HG03521 (cell line): Measurements from ENCODE around the gene CTSE.
A peak's percentile ranks its signal among the peaks of the same experiment; 100 is the strongest.

Experiments used
- ATAC-seq: cut with Tn5 transposase; IDR thresholded peaks from one replicate; pipeline ENCODE4 v1.9.1; 2021; ENCODE audit warnings: mild to moderate bottlenecking, moderate library complexity; ENCODE audit not compliant: unreplicated experiment

The CTSE gene

DNA sequence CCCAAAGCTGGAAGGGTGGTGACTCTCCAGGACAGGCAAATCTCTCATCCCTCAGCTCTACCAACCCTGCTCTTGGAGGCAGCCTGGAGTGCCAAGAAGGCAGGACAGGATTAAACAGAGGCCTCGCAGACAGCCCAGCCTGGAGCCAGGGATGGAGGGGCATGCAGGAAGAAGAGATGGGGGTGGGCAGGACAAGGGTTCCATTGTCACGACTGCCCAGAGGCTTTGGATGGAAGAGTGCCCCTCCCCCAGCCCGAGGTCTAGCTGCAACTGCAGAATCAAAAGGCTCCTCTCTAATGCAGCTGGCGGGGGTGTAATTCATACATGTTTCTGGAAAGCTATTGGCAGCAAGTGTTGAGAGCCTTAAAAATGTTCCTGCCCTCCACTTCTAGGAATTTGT is 29.3 kb downstream of the CTSE start:
- ATAC-seq: no peak

DNA sequence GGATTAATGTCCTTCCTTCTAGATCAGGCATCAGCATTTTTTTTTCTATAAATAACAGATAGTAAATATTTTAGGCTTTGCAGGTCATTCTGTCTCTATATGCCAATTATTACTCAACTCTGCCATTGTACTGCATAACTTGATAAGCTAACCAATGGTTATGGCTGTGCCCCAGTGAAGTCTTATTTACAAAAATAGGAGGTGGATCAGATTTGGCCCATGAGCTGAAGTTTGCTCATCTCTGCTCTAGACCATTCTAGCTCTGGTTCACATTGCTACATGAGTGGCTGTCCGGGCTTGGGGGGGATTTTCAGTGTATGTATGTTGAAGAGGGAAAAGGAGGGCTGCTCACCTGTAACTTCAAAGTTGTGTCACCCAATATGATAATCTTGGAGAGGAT is 30.6 kb downstream of the CTSE start:
- ATAC-seq: no peak

DNA sequence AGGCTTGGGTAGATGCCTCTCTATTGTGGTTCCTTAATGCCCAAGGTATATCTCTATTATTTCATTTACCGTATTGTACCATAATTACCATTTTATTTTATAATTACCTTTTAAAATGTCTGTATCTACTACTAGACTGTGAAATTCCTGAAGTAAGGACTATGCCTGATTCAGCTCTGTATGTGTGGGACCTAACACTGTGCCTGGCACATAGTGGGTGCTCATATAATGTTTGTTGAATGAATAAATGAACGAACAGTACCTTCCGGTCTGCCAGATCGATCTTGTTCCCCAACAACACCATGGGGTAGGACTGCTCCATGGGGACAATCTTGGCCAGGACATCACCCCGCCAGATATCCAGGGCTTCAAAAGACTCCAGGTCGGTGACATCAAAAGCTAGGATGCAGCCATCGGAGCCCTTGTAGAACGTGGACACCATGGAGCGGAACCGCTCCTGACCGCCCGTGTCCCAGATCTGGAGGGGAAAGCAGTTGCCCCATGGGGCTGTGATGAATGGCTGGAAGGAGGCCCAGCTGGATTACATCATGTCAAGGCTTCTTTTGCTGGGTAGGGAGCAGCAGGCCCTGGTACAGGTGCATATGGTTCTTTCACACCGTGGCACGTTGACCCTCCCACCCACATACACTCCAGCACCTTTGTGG is 31.3 kb downstream of the CTSE start:
- ATAC-seq: no peak

DNA sequence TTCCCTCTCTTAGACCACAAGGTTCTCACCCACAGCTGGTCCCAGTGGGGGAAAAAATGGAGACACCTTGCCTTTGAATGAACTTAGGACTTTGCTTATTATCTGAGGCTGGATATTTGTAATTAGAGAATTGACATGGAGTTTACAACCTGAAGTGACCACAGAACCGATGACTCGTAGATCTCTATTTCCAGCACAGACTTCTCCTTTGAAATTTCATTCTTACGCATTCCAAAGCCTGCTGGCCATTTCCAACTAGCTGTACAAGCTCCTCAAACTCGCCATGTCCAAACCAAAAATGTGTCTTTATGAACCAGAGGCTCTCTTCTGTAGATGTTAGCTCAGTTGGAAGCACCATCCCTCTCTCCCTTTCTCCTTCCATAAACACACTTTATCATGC is 32.5 kb downstream of the CTSE start:
- ATAC-seq: no peak

DNA sequence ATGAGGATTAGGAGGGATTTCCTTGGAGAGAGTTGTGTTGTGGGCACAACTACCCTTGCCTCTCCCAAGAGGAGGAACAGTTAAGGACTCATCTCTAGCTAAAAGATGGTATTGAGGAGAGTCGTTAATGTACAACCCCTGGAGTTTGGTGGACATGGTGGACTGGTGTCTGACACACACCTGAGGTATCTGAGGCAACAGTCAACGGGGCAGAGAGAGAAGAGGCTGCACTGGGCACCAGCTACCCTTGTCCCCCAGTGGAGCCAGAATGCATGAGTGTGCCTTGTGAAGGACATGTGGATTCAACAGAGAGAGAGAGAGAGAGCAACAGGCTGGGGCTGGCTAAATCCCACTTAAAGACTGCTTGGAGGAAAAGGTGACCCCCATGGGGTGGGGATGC is 33.5 kb downstream of the CTSE start:
- ATAC-seq: no peak

DNA sequence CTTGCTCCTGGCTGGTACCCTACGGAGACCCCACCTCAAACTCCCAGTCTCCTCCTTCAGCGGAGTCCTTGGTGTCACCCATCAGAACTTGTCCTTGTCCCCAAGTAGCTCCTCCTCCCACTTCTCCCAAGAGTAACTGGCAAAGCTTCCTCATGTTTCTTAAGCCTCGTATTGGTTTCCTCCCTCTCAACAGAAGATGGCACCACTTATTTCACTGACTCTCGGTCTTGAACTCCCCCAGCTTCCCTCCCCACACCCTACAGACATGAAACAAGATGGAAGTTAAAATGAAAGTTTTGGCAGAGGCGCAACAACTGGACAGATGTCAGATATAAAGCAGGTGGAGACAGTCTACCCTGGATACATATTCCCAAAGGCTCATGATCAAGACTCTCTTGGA is 33.9 kb downstream of the CTSE start:
- no peak for ATAC-seq

DNA sequence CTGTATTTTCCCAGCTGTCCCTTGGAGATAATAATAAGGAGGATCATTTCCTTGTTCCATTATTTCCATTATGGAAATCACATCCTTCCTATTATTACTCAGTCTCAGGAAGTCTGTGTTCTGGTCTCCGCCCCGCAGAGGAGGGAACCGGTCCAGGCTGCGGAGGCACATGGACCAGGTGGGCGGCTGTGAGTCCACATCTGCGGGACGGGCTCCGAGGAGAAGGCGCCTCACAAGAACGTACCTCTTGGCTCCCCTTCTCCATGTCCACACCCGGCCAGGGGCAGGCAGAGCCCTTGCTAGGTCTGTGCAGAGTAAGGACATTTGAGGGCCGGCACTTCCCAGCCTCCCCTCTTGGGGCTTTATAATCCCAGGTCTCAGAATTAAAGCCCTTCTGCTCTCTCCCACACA is 35.1 kb downstream of the CTSE start:
- ATAC-seq: no peak

DNA sequence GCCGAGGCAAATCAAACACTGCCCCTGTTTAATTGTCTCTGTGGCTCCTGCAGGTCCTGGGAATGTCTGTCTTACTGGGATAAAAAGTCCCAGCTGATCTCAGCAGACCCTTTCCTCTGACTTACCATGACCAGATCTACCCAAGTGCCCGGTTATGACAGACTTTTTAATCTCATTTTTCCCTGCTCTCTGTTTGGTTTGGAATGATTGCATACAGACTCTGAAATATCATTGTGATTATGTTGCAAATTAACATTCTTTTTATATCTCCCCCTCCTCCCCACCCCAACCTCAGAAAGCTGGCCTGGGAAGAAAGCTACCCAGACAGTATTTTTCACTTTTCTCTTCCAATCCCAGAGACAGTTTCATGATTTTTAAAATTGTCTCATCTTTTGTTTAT is 36.8 kb downstream of the CTSE start:
- no peak for ATAC-seq

DNA sequence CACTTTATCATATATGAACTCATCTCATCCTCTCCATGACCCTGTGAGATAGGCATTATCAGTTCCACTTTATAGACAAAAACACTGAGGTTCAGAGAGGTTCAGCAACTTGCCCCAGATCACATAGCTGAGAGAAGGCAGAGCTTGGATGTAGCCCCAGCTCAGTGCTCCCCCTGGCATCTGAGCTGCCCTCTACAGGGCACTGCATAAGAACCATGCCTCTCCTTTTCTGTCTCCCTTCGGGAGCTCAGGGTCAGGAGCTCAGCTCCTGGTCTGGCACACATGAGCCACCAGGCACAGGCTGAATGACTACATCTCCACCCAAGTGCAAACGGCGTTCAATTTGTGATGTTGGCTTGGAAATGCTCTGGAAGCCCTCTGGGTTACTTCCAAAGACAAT is 37.4 kb downstream of the CTSE start:
- ATAC-seq: no peak

DNA sequence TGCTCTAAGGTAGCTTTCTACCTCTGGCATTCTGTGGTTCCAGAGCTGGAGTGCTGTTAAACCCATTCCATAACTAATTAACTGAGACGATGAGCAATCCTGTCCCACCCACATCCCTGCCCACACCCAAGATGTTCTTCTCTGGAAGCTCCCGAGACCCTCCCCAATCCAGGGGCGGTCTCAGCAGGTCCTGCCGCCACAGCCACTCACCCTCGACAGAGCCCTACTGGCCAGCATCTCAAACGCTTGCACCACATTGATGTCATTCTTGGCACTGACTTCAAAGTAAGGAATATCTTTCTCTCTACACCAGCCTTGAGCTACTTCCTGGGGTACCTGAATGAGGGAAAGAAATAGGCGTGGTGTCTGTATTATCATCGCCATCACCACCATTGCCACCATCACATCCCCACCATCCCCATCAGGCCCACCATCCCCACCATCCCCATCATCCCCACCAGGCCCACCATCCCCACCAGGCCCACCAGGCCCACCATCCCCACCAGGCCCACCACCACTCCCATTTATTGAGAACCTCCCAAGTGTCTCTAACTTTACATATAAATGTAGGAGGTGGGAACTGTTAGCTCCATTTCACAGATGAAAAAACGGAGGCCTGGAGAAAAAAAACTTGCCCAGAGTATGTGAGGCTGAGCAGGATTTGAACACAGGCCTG is 38.2 kb downstream of the CTSE start:
- ATAC-seq: no peak

DNA sequence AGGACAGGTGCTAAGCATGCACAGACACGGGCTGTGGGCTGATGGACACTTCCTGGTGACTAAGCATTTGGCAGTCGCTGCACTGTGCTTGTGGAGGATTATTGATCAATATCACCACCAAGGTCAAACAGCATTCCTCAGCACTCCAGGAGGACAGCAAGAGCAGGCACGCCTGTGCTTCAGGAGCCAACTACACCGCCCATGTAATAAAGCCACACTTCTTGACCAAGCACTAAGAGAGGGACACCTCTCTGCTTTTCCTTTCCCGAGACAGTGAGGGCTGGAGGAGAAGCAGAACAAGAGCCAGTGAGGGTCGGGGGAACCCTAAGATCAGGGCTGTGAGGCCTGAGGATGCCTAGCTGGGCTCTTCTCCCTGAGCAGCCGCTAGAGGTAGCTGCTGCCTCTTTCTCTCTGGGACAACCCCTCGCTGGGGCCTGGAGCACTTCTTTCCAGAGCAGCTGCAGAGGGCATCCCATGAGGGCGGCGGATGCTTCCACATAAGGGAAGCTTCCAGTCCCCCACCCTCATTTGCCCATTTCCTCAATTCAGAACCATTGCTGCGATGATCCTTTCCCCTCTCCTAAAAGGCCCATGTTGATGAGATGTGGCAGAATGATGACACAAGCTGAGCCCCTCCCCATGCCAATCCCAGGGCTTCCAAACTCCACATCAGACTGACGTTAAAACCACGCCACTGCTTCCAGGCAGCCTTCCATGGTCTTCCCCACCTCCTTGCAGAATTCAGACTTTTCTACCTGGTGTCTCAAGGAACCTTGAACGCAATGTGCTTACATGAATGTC is 39.6 kb downstream of the CTSE start:
- ATAC-seq: no peak

DNA sequence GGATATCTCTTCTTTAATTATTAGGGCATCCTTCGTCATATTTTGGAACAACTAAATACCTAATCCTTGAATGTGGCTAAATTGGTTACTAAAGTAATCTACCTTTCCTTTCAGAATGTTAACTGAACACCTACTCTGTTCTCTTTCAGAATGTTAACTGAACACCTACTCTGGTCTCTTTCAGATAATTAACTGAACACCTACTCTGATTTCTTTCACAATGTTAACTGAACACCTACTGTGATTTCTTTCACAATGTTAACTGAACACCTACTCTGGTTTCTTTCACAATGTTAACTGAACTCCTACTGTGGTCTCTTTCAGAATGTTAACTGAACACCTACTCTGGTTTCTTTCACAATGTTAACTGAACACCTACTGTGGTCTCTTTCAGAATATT is 42.4 kb downstream of the CTSE start:
- ATAC-seq: no peak

DNA sequence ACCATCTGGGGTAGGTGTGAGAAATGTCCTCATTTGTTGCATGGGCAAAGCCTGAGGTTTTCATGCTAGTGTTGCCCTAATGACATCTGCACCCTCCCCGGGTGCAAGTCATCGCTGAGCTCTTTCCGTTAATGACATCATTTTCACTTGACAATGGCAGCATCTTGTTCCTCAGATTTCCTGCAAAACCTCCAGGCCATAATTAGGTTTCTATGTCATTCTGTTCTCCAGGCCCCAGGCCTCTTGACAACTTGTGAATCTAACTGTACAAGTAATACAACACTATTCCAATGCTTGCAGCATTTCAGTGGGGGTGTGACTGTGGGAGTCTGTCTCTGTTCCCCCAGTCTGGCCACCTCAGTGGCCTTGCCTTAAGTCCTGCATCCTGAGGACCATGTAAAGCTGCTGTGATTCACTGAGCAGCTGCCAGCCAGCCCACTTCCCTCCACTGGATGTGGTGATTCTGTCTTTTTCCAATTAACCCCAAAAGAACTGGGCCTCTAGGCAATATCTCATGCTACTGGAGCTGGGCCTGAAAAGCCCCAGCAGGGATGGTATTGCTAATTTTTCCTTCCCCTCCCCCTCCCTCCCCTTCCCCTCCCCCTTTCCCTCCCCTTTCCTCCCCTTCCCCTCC is 43.3 kb downstream of the CTSE start:
- ATAC-seq: no peak

DNA sequence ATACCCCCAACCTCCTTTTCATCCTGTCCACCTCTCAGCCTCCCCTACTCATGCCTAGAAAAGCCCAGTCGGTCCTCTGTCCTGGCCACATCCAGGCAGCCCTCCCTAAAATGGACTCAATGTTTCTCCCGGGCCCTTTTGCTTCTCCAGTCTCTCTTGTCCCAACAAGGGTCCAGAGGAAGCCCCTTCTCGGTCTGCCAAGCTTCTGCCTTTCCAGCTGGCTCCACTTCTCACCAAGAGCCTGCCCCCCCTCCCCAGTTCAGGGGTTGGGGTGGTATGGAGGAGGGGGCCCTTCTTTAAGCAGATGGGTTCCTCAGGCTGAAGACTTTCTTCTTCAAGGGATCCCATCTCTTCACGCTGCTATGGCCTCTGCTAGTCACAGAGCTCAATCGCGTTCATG is 44.4 kb downstream of the CTSE start:
- no peak for ATAC-seq

DNA sequence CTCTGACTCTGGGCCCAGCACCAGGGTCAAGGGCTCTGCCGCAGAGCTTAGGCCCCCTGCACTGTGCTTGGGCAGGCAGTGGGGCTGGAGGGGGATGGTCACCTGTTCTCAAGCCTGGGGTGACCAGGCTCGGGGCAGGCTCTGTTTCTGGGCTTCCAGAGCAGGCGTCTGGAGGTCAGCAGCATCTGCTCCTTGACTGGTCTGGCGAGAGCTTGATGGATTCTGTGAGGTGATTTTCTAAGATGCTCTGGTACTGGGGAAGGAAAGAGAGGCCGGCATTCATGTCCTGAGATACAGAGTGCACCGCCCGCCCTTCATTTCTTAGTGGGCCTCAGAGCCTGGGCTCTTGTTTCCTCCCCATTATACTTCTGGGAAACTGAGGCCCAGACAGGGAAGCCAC is 45.0 kb downstream of the CTSE start:
- no peak for ATAC-seq

DNA sequence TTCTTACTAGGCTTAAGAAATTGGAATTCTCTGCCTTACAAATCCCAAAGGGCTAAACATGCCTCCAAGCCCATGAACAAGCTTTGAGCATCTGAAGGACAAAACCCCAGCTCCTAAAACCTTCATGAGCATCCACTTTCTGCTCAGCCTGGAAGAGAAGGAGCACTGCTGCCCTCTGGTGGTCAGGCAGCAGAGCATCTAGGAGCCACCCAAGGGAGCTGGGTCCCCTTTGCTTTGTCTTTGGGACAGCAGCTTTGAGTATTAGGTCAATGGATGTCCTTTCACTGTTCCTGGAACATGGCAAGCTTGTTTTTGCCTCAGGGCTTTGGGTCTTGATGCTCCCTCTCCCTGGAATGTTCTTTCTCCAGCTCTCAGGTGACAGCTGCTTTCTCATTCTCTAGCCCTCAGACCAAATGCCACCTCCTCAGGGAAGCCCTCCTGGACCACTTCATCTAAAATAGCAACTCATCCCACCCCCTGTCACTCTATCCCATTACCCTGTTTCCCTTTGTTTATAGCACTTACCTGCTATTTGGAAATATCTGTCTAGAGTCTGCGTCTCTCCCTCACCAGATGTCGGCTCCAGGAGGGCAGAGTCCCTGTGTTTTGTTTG is 46.2 kb downstream of the CTSE start:
- peak; percentile 53 for ATAC-seq

DNA sequence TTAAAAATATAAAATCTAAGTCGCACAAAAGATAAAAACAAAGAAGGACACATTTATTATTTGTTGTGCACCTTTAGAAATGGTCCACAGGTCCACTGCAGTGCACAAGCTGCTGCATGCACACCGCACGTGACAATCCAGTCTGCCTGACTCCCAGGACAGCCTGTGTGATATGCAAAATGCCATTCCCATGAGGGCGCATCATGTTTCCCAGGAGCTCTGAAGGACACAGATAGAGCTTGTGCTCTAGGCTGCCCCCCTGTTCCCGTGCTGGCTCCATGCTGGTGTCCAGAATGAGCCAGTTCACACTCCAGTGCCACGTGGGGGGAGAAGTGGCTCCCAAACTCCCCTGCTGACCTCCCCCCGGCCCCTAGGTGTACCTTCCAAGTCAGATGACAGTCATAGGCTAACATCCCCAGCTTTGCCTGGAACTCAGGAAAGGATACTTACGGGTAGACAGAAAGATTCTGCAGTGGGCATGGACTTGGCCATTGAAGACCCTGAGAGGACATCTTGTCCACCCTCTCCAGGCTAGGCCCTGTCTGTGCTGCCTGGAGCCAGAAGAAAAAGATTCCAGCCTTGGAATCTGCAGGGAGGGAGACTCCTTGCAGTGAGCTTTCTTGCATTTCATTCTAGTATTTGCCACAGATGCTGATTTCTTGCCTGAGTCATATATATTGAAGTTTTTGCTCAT is 46.8 kb downstream of the CTSE start:
- no peak for ATAC-seq

DNA sequence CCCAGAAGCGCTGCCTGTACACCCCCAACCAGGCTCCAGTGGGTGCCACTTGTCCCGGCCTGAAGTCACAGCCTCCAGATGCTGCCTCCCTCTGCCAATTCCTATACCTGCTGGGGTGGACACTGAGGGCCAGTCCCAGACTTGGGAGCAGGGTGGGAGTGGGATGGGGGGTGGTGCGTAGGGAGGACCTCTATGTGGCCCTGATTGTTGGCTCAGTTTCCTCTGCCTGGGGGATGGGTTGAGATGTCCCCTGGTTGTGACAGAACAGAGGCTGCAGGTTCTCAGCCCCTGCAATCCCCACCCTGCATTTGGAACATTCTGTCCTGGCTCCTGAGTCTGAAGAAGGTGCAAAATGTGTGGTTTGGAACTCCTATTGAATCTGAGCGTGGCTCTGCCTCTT is 47.7 kb downstream of the CTSE start:
- no peak for ATAC-seq

DNA sequence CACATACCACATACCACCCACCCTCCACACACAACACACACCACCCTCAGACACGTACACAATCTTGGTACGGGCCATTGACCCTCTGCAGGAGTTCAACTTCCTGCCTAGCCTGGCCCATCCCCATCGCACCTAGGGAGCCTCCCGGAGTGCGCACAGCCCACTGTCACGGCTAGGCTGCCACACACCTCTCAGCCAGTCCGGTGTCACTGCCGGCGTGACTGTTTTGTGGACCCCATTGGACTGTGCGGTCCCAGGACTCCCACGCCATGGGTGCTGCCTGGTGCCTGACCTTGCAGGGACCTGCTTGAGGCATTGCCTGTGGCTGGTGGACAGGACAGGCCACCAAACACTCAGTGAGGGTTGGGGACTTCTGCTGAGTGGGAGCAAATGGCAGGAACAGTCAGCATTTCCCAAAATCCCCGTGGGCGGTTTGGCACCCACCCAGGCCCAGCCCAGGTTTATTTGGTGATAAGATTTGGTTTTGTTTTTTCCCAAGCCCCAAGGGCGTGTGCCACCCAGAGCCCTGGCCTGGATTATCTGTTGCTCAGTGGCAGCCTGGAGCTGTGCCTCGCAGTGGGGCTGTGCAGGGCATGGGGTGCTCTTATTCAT is 48.2 kb downstream of the CTSE start:
- no peak for ATAC-seq

DNA sequence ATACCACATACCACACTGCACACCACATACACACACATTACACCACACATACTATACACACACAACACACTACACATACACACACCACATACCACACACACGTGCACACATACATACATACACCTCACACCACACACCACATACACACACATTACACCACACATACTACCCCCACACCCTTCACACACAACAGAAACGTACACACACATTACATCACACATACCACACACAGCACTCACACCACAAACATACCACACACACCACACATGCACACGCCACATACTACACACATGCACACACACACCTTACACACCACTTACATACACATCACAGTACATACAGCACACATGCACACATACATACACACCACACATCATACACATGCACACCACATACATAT is 49.0 kb downstream of the CTSE start:
- ATAC-seq: no peak
